ENCODE measurements around the gene AREL1.

- no peak for TF ChIP-seq CTCF (optimal IDR thresholded peaks at IDR 0.05 in 1 of 3, IDR thresholded peaks at IDR 0.05 in 1 of 3, conservative IDR thresholded peaks at IDR 0.05 in 1 of 3; ENCODE audit: extremely low read depth in 1 of 3, insufficient read depth in 2 of 3, low read length in 3 of 3)
- TF ChIP-seq EZH2 (IDR thresholded peaks at IDR 0.05; ENCODE audit: low read length), result no peak
Measured at GRCh38 chr14:74739293-74740030, 26.6 kb upstream of the AREL1 start.

All from keratinocyte (primary cell).